ENCODE measurements around the gene DLG2. TPM values are rescaled to one million over a fixed set of nuclear protein-coding genes. Genes with fewer than 3 reads are reported as not detected.

DLG2 gene
- polyA plus RNA-seq, 3 donors, result 0.24 to 0.39 TPM; not detected in 1

GRCh38 chr11:85558411-85558810 is 68.7 kb downstream of the DLG2 start:
- Histone ChIP-seq H2AFZ (ENCODE audit: insufficient read depth, low read depth, low read length, poor library complexity, severe bottlenecking) (no peak overlapping the region), H3K9me3 (replicated peaks in 1 of 2; ENCODE audit: control insufficient read depth in 1 of 2, insufficient read depth in 1 of 2, low read length in 2 of 2) (peaks cover 0 to 4% of the 10 kb centered on the region in 2 donors), H3K9ac (ENCODE audit: insufficient read depth, low read length, poor library complexity, severe bottlenecking) (no peak overlapping the region), H3K4me1 (ENCODE audit: control insufficient read depth in 1 of 2, insufficient read depth in 2 of 2, low read length in 2 of 2) (no peaks in the 10 kb centered on the region), H3K4me2 (replicated peaks; ENCODE audit: extremely low read depth, low read length, poor library complexity, severe bottlenecking) (no peak overlapping the region), H4K20me1 (ENCODE audit: insufficient read depth, low read length) (no peaks in the 10 kb centered on the region), H3K4me3 (replicated peaks in 1 of 3; ENCODE audit: low read depth in 2 of 3, low read length in 3 of 3) (no peak overlapping the region), H3K79me2 (ENCODE audit: insufficient read depth, low read length) (no peaks in the 10 kb centered on the region), H3K27ac (ENCODE audit: low read depth in 1 of 2, low read length in 2 of 2) (no peak overlapping the region), H3K27me3 (ENCODE audit: control insufficient read depth in 2 of 2, insufficient read depth in 2 of 2, low read length in 2 of 2) (no peaks in the 10 kb centered on the region), H3K36me3 (replicated peaks in 1 of 2; ENCODE audit: control insufficient read depth in 1 of 2, insufficient read depth in 2 of 2, low read length in 2 of 2) (no peaks in the 10 kb centered on the region)
- H3K4me3 Mint-ChIP-seq, result no peak overlapping the region
- TF ChIP-seq CTCF (IDR thresholded peaks at IDR 0.05), result no peak
- H3K27me3 Mint-ChIP-seq (ENCODE audit: low read depth in 3 of 3), result no peaks in the 10 kb centered on the region
- intact Hi-C loops (cut with micrococcal nuclease), result no loop called here
- peaks cover 0 to 3% (median 0%) of the 10 kb centered on the region in 7 donors for H3K9me3 Mint-ChIP-seq
- WGBS (ENCODE audit: insufficient coverage), result no CpG with 5 or more reads among the region's 2 CpGs
- H3K4me1 Mint-ChIP-seq, result no peaks in the 10 kb centered on the region
- no peaks in the 10 kb centered on the region for H3K36me3 Mint-ChIP-seq
- no peak for DNase-seq
- H3K27ac Mint-ChIP-seq, result no peak overlapping the region

- H2AFZ ChIP-seq (ENCODE audit: insufficient read depth, low read depth, low read length, poor library complexity, severe bottlenecking), result no peak overlapping the region
- no peak overlapping the region for H3K9ac ChIP-seq (ENCODE audit: insufficient read depth, low read length, poor library complexity, severe bottlenecking)
- H3K4me1 ChIP-seq (ENCODE audit: control insufficient read depth in 1 of 2, insufficient read depth in 2 of 2, low read length in 2 of 2), result no peaks in the 10 kb centered on the region
- no peak overlapping the region for H3K4me2 ChIP-seq (replicated peaks; ENCODE audit: extremely low read depth, low read length, poor library complexity, severe bottlenecking)
- H3K9me3 Mint-ChIP-seq, result peaks cover 9 to 21% (median 15%) of the 10 kb centered on the region in 7 donors
- H3K4me3 ChIP-seq (replicated peaks in 1 of 3; ENCODE audit: low read depth in 2 of 3, low read length in 3 of 3), result no peak overlapping the region
- TF ChIP-seq CTCF (IDR thresholded peaks at IDR 0.05), result no peak
- DNase-seq, result no peak
- H3K4me1 Mint-ChIP-seq, result no peaks in the 10 kb centered on the region
- H3K27ac ChIP-seq (ENCODE audit: low read depth in 1 of 2, low read length in 2 of 2), result no peak overlapping the region
- WGBS (ENCODE audit: insufficient coverage), result no CpG with 5 or more reads among the region's 1 CpG
- no peaks in the 10 kb centered on the region for H3K27me3 ChIP-seq (ENCODE audit: control insufficient read depth in 2 of 2, insufficient read depth in 2 of 2, low read length in 2 of 2)
- no peaks in the 10 kb centered on the region for H3K36me3 ChIP-seq (replicated peaks in 1 of 2; ENCODE audit: control insufficient read depth in 1 of 2, insufficient read depth in 2 of 2, low read length in 2 of 2)
- intact Hi-C loops (cut with micrococcal nuclease), result no loop called here
- no peak overlapping the region for H3K27ac Mint-ChIP-seq
- H3K4me3 Mint-ChIP-seq, result no peak overlapping the region
- peaks cover 11 to 19% of the 10 kb centered on the region in 2 donors for H3K9me3 ChIP-seq (replicated peaks in 1 of 2; ENCODE audit: control insufficient read depth in 1 of 2, insufficient read depth in 1 of 2, low read length in 2 of 2)
- no peaks in the 10 kb centered on the region for H3K79me2 ChIP-seq (ENCODE audit: insufficient read depth, low read length)
- no peaks in the 10 kb centered on the region for H3K27me3 Mint-ChIP-seq (ENCODE audit: low read depth in 3 of 3)
- H3K36me3 Mint-ChIP-seq, result no peaks in the 10 kb centered on the region
- H4K20me1 ChIP-seq (ENCODE audit: insufficient read depth, low read length), result no peaks in the 10 kb centered on the region
Observed at GRCh38 chr11:85551881-85552280, 75.3 kb downstream of the DLG2 start.

Data from CD14-positive monocyte (primary cell).